ENCODE results near the gene TMEM255B.

- no peak for TF ChIP-seq POLR2A (IDR thresholded peaks at IDR 0.05; ENCODE audit: low read length)
- no peak for TF ChIP-seq GATA1 (IDR thresholded peaks at IDR 0.05; ENCODE audit: low read depth, low read length)
Measured at GRCh38 chr13:113734099-113734825, 24.8 kb upstream of the TMEM255B start.
